MM.1S (cell line): ENCODE data around the gene FNDC1.

Experiments
- EZH2 ChIP-seq: fragments of 300-600 bp; sonication (generic); optimal IDR thresholded peaks from 2 replicates; pipeline ENCODE3; 2017; ENCODE audit warnings: low read depth, mild to moderate bottlenecking, antibody characterized with exemption, low read length, mixed read lengths
- EZH2phosphoT487 ChIP-seq: fragments of 300-600 bp; sonication (generic); IDR thresholded peaks from 2 replicates; pipeline ENCODE4 v1.6.1; 2018; ENCODE audit warnings: antibody characterized with exemption, low read length
- TF ChIP-seq, protein P1 (sequence below): fragments of 300-600 bp; sonication (generic); IDR thresholded peaks from 2 replicates; pipeline ENCODE4 v1.5.1; 2016; ENCODE audit warnings: antibody characterized with exemption, low read length, mixed read lengths

DNA sequence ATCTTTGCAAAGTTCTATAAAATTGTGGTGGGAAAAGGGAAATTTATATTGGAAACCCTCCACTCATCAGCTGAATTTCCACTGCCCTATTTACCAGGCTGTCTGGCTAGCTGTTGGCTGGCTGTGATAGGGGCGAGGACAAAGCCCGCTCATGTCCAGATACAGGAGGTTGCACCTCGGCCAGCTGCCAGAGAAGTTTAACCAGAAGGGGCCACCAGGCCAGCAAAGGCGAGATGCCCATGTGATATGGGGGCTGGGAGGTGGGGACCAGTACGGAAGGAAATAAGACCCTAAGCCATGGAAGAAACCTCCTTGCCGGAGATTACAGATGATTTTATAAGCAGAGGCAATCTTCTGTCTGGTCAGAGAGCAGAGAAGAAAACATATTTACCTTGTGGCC is 143.8 kb downstream of the FNDC1 start:
- TF ChIP-seq, protein P1, sequence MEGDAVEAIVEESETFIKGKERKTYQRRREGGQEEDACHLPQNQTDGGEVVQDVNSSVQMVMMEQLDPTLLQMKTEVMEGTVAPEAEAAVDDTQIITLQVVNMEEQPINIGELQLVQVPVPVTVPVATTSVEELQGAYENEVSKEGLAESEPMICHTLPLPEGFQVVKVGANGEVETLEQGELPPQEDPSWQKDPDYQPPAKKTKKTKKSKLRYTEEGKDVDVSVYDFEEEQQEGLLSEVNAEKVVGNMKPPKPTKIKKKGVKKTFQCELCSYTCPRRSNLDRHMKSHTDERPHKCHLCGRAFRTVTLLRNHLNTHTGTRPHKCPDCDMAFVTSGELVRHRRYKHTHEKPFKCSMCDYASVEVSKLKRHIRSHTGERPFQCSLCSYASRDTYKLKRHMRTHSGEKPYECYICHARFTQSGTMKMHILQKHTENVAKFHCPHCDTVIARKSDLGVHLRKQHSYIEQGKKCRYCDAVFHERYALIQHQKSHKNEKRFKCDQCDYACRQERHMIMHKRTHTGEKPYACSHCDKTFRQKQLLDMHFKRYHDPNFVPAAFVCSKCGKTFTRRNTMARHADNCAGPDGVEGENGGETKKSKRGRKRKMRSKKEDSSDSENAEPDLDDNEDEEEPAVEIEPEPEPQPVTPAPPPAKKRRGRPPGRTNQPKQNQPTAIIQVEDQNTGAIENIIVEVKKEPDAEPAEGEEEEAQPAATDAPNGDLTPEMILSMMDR: no peak
- TF ChIP-seq EZH2: no peak
- no peak for TF ChIP-seq EZH2phosphoT487
